SK-N-SH (cell line): ENCODE data around the gene CHKB. TPM values are rescaled to one million over a fixed set of nuclear protein-coding genes. Genes with fewer than 3 reads are reported as not detected.

Experiments used
- CTCF ChIA-PET: fragments of 300-600, 350-600 bp; formaldehyde crosslinking; extraction: SDS; loops from one replicate; lab custom pipeline; 2021; lab: Yijun Ruan, JAX
- POLR2A ChIA-PET: fragments of 350-600 bp; sonication (Branson Sonifier 250); formaldehyde crosslinking; extraction: SDS; loops from one replicate; lab custom pipeline; 2020; ENCODE audit warnings: antibody characterized with exemption, inconsistent platforms; lab: Yijun Ruan, JAX
- DNase-seq: peaks from one replicate; pipeline ENCODE4 v3.0.0; 2012
- H2AFZ ChIP-seq: fragments of 200-600 bp; sonication (generic); 2 replicates; pipeline ENCODE4 v1.8.1; 2016; ENCODE audit warnings: antibody characterized with exemption, mild to moderate bottlenecking, low read depth
- H3F3A ChIP-seq: fragments of 200-600 bp; sonication (generic); replicated peaks from 2 replicates; pipeline ENCODE3; 2016; ENCODE audit warnings: antibody characterized with exemption, mild to moderate bottlenecking; ENCODE audit not compliant: insufficient read depth
- H3K27ac ChIP-seq, 2 experiments: fragments of 200-500 bp in 1 of 2; fragments of 200-600 bp in 1 of 2; sonication (Bioruptor generic) in 1 of 2; sonication (generic), shearing (Covaris generic) in 1 of 2; 2 replicates each; pipeline versions ENCODE4 v1.5.1 to v1.6.1; 2014 to 2016; ENCODE audit warnings: low read depth in 2 of 2, inconsistent platforms in 1 of 2, low read length in 1 of 2, mild to moderate bottlenecking in 1 of 2, mixed read lengths in 1 of 2
- H3K27me3 ChIP-seq: fragments of 200-600 bp; sonication (generic), shearing (Covaris generic); 2 replicates; pipeline ENCODE4 v1.6.1; 2016; ENCODE audit warnings: mixed run types; ENCODE audit not compliant: insufficient read depth
- H3K36me3 ChIP-seq, 2 experiments: fragments of 200-500 bp in 1 of 2; fragments of 200-600 bp in 1 of 2; sonication (Bioruptor generic) in 1 of 2; sonication (generic) in 1 of 2; replicated peaks in 1 of 2; 2 replicates each; pipeline versions ENCODE3 to v1.5.1; 2014 to 2016; ENCODE audit warnings: low read length in 1 of 2, mild to moderate bottlenecking in 1 of 2; ENCODE audit not compliant: insufficient read depth in 2 of 2, control insufficient read depth in 1 of 2
- H3K4me1 ChIP-seq, 2 experiments: fragments of 200-500 bp in 1 of 2; fragments of 200-600 bp in 1 of 2; sonication (Bioruptor generic) in 1 of 2; sonication (generic), shearing (Covaris generic) in 1 of 2; 2 replicates each; pipeline versions ENCODE4 v1.5.1 to v1.6.1; 2014 to 2016; ENCODE audit warnings: low read depth in 1 of 2, low read length in 1 of 2, mixed run types in 1 of 2; ENCODE audit not compliant: insufficient read depth in 2 of 2, control insufficient read depth in 1 of 2
- H3K4me2 ChIP-seq: fragments of 200-600 bp; sonication (generic), shearing (Covaris generic); 2 replicates; pipeline ENCODE4 v1.6.1; 2017; ENCODE audit warnings: mixed run types
- H3K4me3 ChIP-seq, 2 experiments: fragments of 200-500 bp in 1 of 2; fragments of 200-600 bp in 1 of 2; sonication (Bioruptor generic) in 1 of 2; sonication (generic), shearing (Covaris generic) in 1 of 2; 2 replicates each; pipeline versions ENCODE4 v1.5.1 to v1.8.1; 2014 to 2016; ENCODE audit warnings: low read depth in 2 of 2, inconsistent platforms in 1 of 2, low read length in 1 of 2, mild to moderate bottlenecking in 1 of 2, mixed read lengths in 1 of 2, moderate library complexity in 1 of 2
- H3K79me2 ChIP-seq: fragments of 200-600 bp; sonication (generic); 2 replicates; pipeline ENCODE4 v1.8.1; 2017; ENCODE audit warnings: mild to moderate bottlenecking; ENCODE audit not compliant: insufficient read depth
- H3K9ac ChIP-seq: fragments of 200-600 bp; sonication (generic); 2 replicates; pipeline ENCODE4 v1.6.1; 2017; ENCODE audit warnings: mixed run types
- H3K9me2 ChIP-seq: fragments of 200-600 bp; sonication (generic); 2 replicates; pipeline ENCODE4 v1.6.1; 2017; ENCODE audit warnings: mixed run types
- H3K9me3 ChIP-seq: fragments of 200-600 bp; sonication (generic); 2 replicates; pipeline ENCODE4 v1.6.1; 2017; ENCODE audit warnings: mixed run types, mild to moderate bottlenecking, moderate library complexity
- H4K20me1 ChIP-seq: fragments of 200-600 bp; sonication (generic); 2 replicates; pipeline ENCODE4 v1.6.1; 2017; ENCODE audit warnings: mild to moderate bottlenecking, mixed run types; ENCODE audit not compliant: insufficient read depth
- CHD2 ChIP-seq: fragments of 150-350 bp; IDR thresholded peaks from 2 replicates; pipeline ENCODE4 v1.6.1; 2018; ENCODE audit warnings: low read length; ENCODE audit not compliant: partially characterized antibody
- EZH2phosphoT487 ChIP-seq: fragments of 200-600 bp; sonication (generic); IDR thresholded peaks from 2 replicates; pipeline ENCODE4 v1.6.1; 2017; ENCODE audit warnings: low read depth, mixed run types, mild to moderate bottlenecking, antibody characterized with exemption, moderate library complexity, borderline replicate concordance
- FOXJ3 ChIP-seq: sonication (generic); formaldehyde crosslinking; IDR thresholded peaks from 2 replicates; pipeline ENCODE4 v1.5.1; 2020; ENCODE audit warnings: mild to moderate bottlenecking, missing genetic modification reagents
- FOXM1 ChIP-seq: IDR thresholded peaks from 2 replicates; pipeline ENCODE4 v1.4.0; 2012; ENCODE audit warnings: low read depth, mild to moderate bottlenecking
- GABPA ChIP-seq: IDR thresholded peaks from 2 replicates; pipeline ENCODE4 v1.4.0; 2012; ENCODE audit warnings: low read depth, mild to moderate bottlenecking
- MAX ChIP-seq: IDR thresholded peaks from 2 replicates; pipeline ENCODE4 v1.4.0; 2012; ENCODE audit warnings: low read depth
- MXI1 ChIP-seq: IDR thresholded peaks from 2 replicates; pipeline ENCODE4 v1.6.1; 2012; ENCODE audit warnings: mild to moderate bottlenecking, low read depth, low read length, improper control_type of control experiment
- PBX3 ChIP-seq: IDR thresholded peaks from 2 replicates; pipeline ENCODE4; 2012
- RAD21 ChIP-seq: IDR thresholded peaks from 2 replicates; pipeline ENCODE4 v1.6.1; 2012; ENCODE audit warnings: mild to moderate bottlenecking, low read length
- RCOR1 ChIP-seq: fragments of 150-350 bp; IDR thresholded peaks from 2 replicates; pipeline ENCODE4 v1.6.1; 2017; ENCODE audit warnings: antibody characterized with exemption, low read length
- SMC3 ChIP-seq: IDR thresholded peaks from 2 replicates; pipeline ENCODE4 v1.6.1; 2012; ENCODE audit warnings: low read depth, low read length, improper control_type of control experiment
- TAF1 ChIP-seq: IDR thresholded peaks from 2 replicates; pipeline ENCODE4 v1.6.1; 2012; ENCODE audit warnings: low read depth, mild to moderate bottlenecking, low read length, moderate library complexity, borderline replicate concordance
- TEAD4 ChIP-seq: IDR thresholded peaks from 2 replicates; pipeline ENCODE4 v1.4.0; 2012; ENCODE audit warnings: mild to moderate bottlenecking, borderline replicate concordance; ENCODE audit not compliant: insufficient read depth
- USF2 ChIP-seq: fragments of 150-350 bp; IDR thresholded peaks from 2 replicates; pipeline ENCODE4 v1.6.1; 2017; ENCODE audit warnings: antibody characterized with exemption, low read length, low read depth, borderline replicate concordance
- YY1 ChIP-seq: IDR thresholded peaks from 2 replicates; pipeline ENCODE4 v1.4.0; 2012; ENCODE audit warnings: low read depth, mild to moderate bottlenecking
- ZBTB33 ChIP-seq: IDR thresholded peaks from 2 replicates; pipeline ENCODE4 v1.4.0; 2012; ENCODE audit warnings: low read depth, borderline replicate concordance
- WGBS: methylation state at CpG from one replicate; pipeline ENCODE4 v1.1.6; 2017; ENCODE audit warnings: low lambda C conversion rate; 5-methylcytosine and 5-hydroxymethylcytosine counted together
- polyA plus RNA-seq, 3 experiments: library from polyadenylated mRNA; depleted of rRNA; stranded (reverse); fragments of >200 nt; gene quantifications; 2 replicates each; pipeline ENCODE4 v1.2.3, GENCODE V29; 2012

CHKB gene
- polyA plus RNA-seq, 1 of the 3 experiments (the other 2 are of a cell fraction) = 39.6 TPM

GRCh38 chr22:50607659-50608020 lies 25.0 kb upstream of the CHKB start:
- no peaks in the 10 kb centered on the region for H3K27me3 ChIP-seq
- TF ChIP-seq USF2 (no peak), PBX3 (no peak), TAF1 (no peak), CHD2 (no peak), RCOR1 (no peak), MXI1 (no peak), MAX (no peak), SMC3 (no peak)
- H3K9ac ChIP-seq = no peak overlapping the region
- DNase-seq = no peak
- no peaks in the 10 kb centered on the region for H4K20me1 ChIP-seq
- no peaks in the 10 kb centered on the region for H3F3A ChIP-seq
- CTCF ChIA-PET = interaction anchor here (1.9 kb wide), 1 partner anchor 13 kb away, joined by 12 read pairs; no protein-coding TSS in a partner anchor
- 58% methylated on average over 6 of the region's 6 CpGs for WGBS
- POLR2A ChIA-PET = no interaction called here
- H3K4me1 ChIP-seq = no peaks in the 10 kb centered on the region
- no peaks in the 10 kb centered on the region for H3K9me2 ChIP-seq
- no peaks in the 10 kb centered on the region for H3K36me3 ChIP-seq
- H3K4me3 ChIP-seq = no peak overlapping the region
- no peak overlapping the region for H3K27ac ChIP-seq
- H2AFZ ChIP-seq = no peak overlapping the region
- H3K79me2 ChIP-seq = no peaks in the 10 kb centered on the region
- H3K9me3 ChIP-seq = no peaks in the 10 kb centered on the region
- H3K4me2 ChIP-seq = no peak overlapping the region

GRCh38 chr22:50606946-50607658 lies 24.5 kb upstream of the CHKB start:
- Histone ChIP-seq H3K27me3 (no peaks in the 10 kb centered on the region), H3K9ac (no peak overlapping the region), H3F3A (no peaks in the 10 kb centered on the region), H3K79me2 (no peaks in the 10 kb centered on the region), H3K27ac (no peak overlapping the region), H3K9me2 (no peaks in the 10 kb centered on the region), H3K4me3 (no peak overlapping the region), H3K36me3 (no peaks in the 10 kb centered on the region), H3K4me2 (no peak overlapping the region), H2AFZ (no peak overlapping the region), H3K9me3 (no peaks in the 10 kb centered on the region), H4K20me1 (no peaks in the 10 kb centered on the region), H3K4me1 (peaks cover 0 to 2% of the 10 kb centered on the region in 2 experiments; a peak in 1 of 4 replicates)
- WGBS = 79% methylated on average over 10 of the region's 18 CpGs
- DNase-seq = no peak
- POLR2A ChIA-PET = interaction anchor here (1.2 kb wide), 1 partner anchor 28 kb away, joined by 3 read pairs; no protein-coding TSS in a partner anchor
- CTCF ChIA-PET = interaction anchor here (1.9 kb wide), 1 partner anchor 14 kb away, joined by 12 read pairs; no protein-coding TSS in a partner anchor
- TF ChIP-seq MAX = no peak
- TF ChIP-seq FOXJ3 (CRISPR knock-in tag) = no peak
- no peak for TF ChIP-seq RCOR1
- no peak for TF ChIP-seq EZH2phosphoT487
- no peak for TF ChIP-seq TAF1
- no peak for TF ChIP-seq TEAD4
- TF ChIP-seq RAD21 = no peak
- no peak for TF ChIP-seq ZBTB33
- no peak for TF ChIP-seq YY1
- TF ChIP-seq PBX3 = no peak
- TF ChIP-seq GABPA = no peak
- TF ChIP-seq FOXM1 = no peak
